Measurements from ENCODE around the gene SSBP4.

GRCh38 chr19:18414504-18415177 is 4.6 kb upstream of the SSBP4 start:
- TF ChIP-seq ZNF174 (tag by site-specific recombination; IDR thresholded peaks at IDR 0.05), result no peak
- TF ChIP-seq ZNF624 (tag by site-specific recombination; IDR thresholded peaks at IDR 0.05), result no peak
- no peak for TF ChIP-seq GLIS1 (tag by site-specific recombination; IDR thresholded peaks at IDR 0.05)
- TF ChIP-seq ZNF121 (tag by site-specific recombination; IDR thresholded peaks at IDR 0.05), result no peak
- TF ChIP-seq ZNF704 (tag by site-specific recombination; IDR thresholded peaks at IDR 0.05), result no peak
- no peak for TF ChIP-seq ZNF112 (tag by site-specific recombination; IDR thresholded peaks at IDR 0.05)
- TF ChIP-seq ZNF423 (tag by site-specific recombination; IDR thresholded peaks at IDR 0.05), result no peak
